ENCODE measurements around the gene PACC1.

- TF ChIP-seq EZH2phosphoT487 (IDR thresholded peaks at IDR 0.05; ENCODE audit: borderline replicate concordance) (no peak), POLR2AphosphoS5 (IDR thresholded peaks at IDR 0.05; ENCODE audit: low read depth, low read length) (no peak), CTCF (IDR thresholded peaks at IDR 0.05 in 2 of 3, conservative IDR thresholded peaks at IDR 0.05 in 1 of 3; ENCODE audit: borderline replicate concordance in 1 of 3, insufficient read depth in 1 of 3, low read depth in 2 of 3, low read length in 2 of 3) (no peak), EZH2 (IDR thresholded peaks at IDR 0.05) (no peak), TCF7L2 (IDR thresholded peaks at IDR 0.05; ENCODE audit: borderline replicate concordance, extremely low read depth, insufficient read depth, insufficient read length) (no peak), SRF (IDR thresholded peaks at IDR 0.05; ENCODE audit: low read depth) (no peak), SP1 (IDR thresholded peaks at IDR 0.05; ENCODE audit: low read depth) (no peak), ZNF274 (IDR thresholded peaks at IDR 0.05; ENCODE audit: low read depth, low read length) (no peak), ATF3 (IDR thresholded peaks at IDR 0.05) (no peak), SIN3A (IDR thresholded peaks at IDR 0.05; ENCODE audit: low read depth) (no peak), MAX (IDR thresholded peaks at IDR 0.05) (no peak)
These were observed 99.5 kb downstream of the PACC1 start for GRCh38 chr1:212315184-212315583.

All from HCT116 (cell line).